Stimulated activated naive B cell treated with anti-CD40 and anti-IgM and Interleukin-4, amounts not matched to agents 10 μg/mL and 1 μg/mL and 100 μg/mL, for 72 hours (primary cell): ENCODE results near the gene LRRC70.

Experiments
- ATAC-seq, 2 donors: fragments of 150-1000 bp; cut with Tn5 transposase; replicated peaks; 2 replicates each; pipeline ENCODE4 v1.10.0; 2021; ENCODE audit warnings: moderate library complexity in 1 of 2
- DNase-seq: peaks from one replicate; pipeline ENCODE4 v3.0.0; 2021
- H3K27ac Mint-ChIP-seq: one replicate; pipeline ENCODE4 v1.8.0; 2022; ENCODE audit warnings: mild to moderate bottlenecking, mixed read lengths
- H3K27me3 Mint-ChIP-seq, 2 donors: one replicate each; pipeline ENCODE4 v1.8.0; 2022; ENCODE audit warnings: mixed read lengths in 2 of 2
- H3K36me3 Mint-ChIP-seq, 2 donors: one replicate each; pipeline ENCODE4 v1.8.0; 2022; ENCODE audit warnings: mixed read lengths in 2 of 2, mild to moderate bottlenecking in 1 of 2
- H3K4me1 Mint-ChIP-seq, 2 donors: one replicate each; pipeline ENCODE4 v1.8.0; 2022; ENCODE audit warnings: mixed read lengths in 2 of 2, mild to moderate bottlenecking in 1 of 2
- H3K4me3 Mint-ChIP-seq, 2 donors: one replicate each; pipeline ENCODE4 v1.8.0; 2022; ENCODE audit warnings: mild to moderate bottlenecking in 2 of 2, mixed read lengths in 2 of 2, moderate library complexity in 1 of 2
- H3K9me3 Mint-ChIP-seq, 2 donors: one replicate each; pipeline ENCODE4 v1.8.0; 2022; ENCODE audit warnings: mixed read lengths in 2 of 2, mild to moderate bottlenecking in 1 of 2

The LRRC70 gene

GRCh38 chr5:62585306-62585705 lies 6.7 kb downstream of the LRRC70 start:
- no peaks in the 10 kb centered on the region for H3K27me3 Mint-ChIP-seq
- no peak for ATAC-seq
- H3K36me3 Mint-ChIP-seq: peaks cover 32 to 48% of the 10 kb centered on the region in 2 donors
- peaks cover 0 to 5% of the 10 kb centered on the region in 2 donors for H3K9me3 Mint-ChIP-seq
- peaks cover 7 to 22% of the 10 kb centered on the region in 2 donors for H3K4me1 Mint-ChIP-seq
- H3K4me3 Mint-ChIP-seq: no peak overlapping the region
- DNase-seq: no peak
- H3K27ac Mint-ChIP-seq: no peak overlapping the region

DNA sequence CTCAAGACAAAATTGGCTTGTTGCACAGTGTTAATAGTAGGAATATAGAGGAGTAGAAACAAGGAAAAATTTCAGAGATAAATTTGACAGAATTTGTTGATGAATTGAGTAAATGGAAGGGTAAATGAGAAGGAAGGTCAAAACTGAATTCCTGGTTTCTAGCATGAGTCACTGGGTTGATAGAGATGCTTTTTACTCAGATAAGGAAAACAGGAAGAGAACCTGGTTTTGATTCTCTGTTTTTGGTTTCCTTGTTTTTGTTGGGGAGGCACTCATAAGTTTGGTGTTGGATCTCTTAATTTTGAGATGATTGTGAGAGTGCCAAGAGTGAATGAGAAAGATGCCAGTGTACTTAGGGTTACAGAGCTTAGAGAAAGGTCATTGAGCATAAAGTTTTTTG lies 7.1 kb downstream of the LRRC70 start:
- Mint-ChIP-seq H3K9me3 (peaks cover 0 to 5% of the 10 kb centered on the region in 2 donors), H3K4me3 (no peak overlapping the region), H3K4me1 (peaks cover 7 to 21% of the 10 kb centered on the region in 2 donors), H3K27me3 (no peaks in the 10 kb centered on the region), H3K27ac (peak overlapping the region; percentile 15), H3K36me3 (peaks cover 32 to 45% of the 10 kb centered on the region in 2 donors)
- no peak for ATAC-seq
- DNase-seq: no peak

DNA sequence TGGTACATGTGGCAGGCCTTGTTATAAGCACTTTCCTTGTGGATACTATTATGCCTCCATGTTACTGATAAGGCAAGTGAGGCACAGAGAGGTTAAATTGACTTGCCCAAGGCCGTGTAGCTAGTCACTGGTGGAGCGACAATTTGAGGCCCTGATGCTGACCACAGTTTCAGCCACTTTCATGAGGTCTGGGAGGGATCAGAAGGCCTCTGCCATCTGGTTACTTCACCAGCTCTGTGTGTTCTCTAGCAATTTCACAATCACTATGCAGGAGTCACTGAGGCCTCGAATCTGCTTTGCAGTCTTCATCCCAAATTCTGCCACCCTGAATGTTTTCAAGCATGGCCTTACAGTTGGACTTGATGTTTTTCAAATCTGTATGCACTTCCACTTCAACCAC lies 9.1 kb downstream of the LRRC70 start:
- H3K4me1 Mint-ChIP-seq: peaks cover 7 to 16% of the 10 kb centered on the region in 2 donors
- ATAC-seq (no peak), DNase-seq (no peak)
- H3K4me3 Mint-ChIP-seq: no peak overlapping the region
- peaks cover 0 to 6% of the 10 kb centered on the region in 2 donors for H3K9me3 Mint-ChIP-seq
- peaks cover 35 to 53% of the 10 kb centered on the region in 2 donors for H3K36me3 Mint-ChIP-seq
- no peaks in the 10 kb centered on the region for H3K27me3 Mint-ChIP-seq
- H3K27ac Mint-ChIP-seq: no peak overlapping the region

DNA sequence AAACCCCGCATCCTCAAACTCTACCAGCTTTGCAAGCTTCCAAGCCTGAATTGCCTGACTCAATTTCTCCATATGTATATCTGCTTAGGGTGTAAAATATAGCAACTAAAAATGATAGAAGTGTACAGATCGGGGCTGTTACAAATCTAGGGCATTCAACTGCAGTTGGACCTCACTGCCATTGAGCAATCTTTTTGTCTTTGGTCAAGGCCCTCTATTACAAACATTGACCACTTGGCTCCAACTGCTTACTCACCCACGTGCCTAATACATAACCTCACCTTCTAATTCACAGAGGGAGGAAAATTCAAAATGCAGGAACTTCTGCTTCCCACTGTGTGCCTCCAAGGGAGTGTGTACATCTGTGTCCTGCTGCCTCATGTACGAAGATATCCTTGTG lies 10.0 kb downstream of the LRRC70 start:
- no peak for ATAC-seq
- H3K36me3 Mint-ChIP-seq: peaks cover 42 to 62% of the 10 kb centered on the region in 2 donors
- H3K4me1 Mint-ChIP-seq: peaks cover 9 to 23% of the 10 kb centered on the region in 2 donors
- no peak overlapping the region for H3K4me3 Mint-ChIP-seq
- no peak overlapping the region for H3K27ac Mint-ChIP-seq
- no peak for DNase-seq
- peaks cover 5 to 10% of the 10 kb centered on the region in 2 donors for H3K9me3 Mint-ChIP-seq
- H3K27me3 Mint-ChIP-seq: no peaks in the 10 kb centered on the region

DNA sequence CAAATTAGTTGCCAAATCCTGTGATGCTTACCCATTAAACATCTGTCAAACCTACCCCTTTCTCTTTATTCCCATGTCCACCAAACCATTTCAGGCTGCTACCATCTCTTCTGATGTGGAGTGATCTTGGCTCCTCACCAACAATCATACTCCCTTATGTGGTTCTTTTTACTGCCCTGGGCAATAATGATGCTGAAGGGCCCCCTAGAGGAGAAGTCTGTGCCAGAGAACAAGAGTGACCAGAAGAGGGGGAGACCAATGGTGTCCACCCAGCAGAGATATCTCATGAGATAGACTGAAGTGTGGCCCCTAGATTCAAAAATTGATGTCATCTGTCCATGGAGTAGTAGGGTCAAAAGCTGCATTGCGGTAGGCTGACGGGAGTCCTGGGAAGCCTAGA lies 10.9 kb downstream of the LRRC70 start:
- DNase-seq (no peak), ATAC-seq (no peak)
- Mint-ChIP-seq H3K4me1 (peaks cover 10 to 26% of the 10 kb centered on the region in 2 donors), H3K4me3 (no peak overlapping the region), H3K27me3 (no peaks in the 10 kb centered on the region), H3K27ac (no peak overlapping the region), H3K9me3 (peaks cover 5 to 10% of the 10 kb centered on the region in 2 donors), H3K36me3 (peaks cover 44 to 63% of the 10 kb centered on the region in 2 donors)

DNA sequence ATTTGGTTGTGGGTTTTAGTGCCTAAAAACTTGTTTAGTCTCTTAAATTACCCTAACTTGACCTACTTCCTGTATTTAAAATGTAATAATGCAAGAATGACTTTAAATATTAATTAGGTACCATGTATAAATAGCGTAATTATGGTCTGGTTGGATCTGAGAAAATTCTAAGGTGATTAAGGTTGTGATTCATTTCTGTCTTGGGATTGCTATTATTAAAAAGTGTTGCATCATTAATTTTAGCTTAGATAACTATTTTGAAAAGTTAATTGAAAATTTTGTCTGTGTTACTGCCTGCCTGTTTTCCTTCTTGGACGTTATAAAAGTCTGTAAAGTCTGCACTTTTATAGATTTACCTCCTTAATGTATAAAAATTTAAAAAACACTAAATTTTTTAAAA lies 11.8 kb downstream of the LRRC70 start:
- H3K4me1 Mint-ChIP-seq: peaks cover 13 to 27% of the 10 kb centered on the region in 2 donors
- H3K27me3 Mint-ChIP-seq: no peaks in the 10 kb centered on the region
- ATAC-seq: no peak
- H3K4me3 Mint-ChIP-seq: no peak overlapping the region
- H3K36me3 Mint-ChIP-seq: peaks cover 51 to 70% of the 10 kb centered on the region in 2 donors
- H3K27ac Mint-ChIP-seq: no peak overlapping the region
- no peak for DNase-seq
- peaks cover 5 to 10% of the 10 kb centered on the region in 2 donors for H3K9me3 Mint-ChIP-seq

DNA sequence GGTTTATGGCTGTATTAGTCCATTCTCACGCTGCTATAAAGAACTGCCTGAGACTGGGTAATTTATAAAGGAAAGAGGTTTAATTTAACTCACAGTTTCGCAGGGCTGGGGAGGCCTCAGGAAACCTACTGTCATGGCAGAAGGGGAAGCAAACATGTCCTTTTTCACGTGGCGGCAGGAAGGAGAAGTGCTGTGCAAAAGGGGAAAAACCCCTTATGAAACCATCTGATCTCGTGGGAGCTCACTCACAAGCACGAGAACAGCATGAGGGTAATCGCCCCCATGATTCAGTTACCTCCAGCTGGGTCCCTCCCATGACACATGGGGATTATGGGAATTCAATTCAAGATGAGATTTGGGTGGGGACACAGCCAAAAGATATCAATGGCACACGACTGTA lies 13.9 kb downstream of the LRRC70 start:
- H3K27ac Mint-ChIP-seq: peak overlapping the region; percentile 52
- H3K4me3 Mint-ChIP-seq: no peak overlapping the region
- H3K27me3 Mint-ChIP-seq: no peaks in the 10 kb centered on the region
- H3K9me3 Mint-ChIP-seq: peaks cover 5 to 10% of the 10 kb centered on the region in 2 donors
- DNase-seq (peak; percentile 25), ATAC-seq (peak; percentile 50 to 70)
- H3K36me3 Mint-ChIP-seq: peaks cover 50 to 71% of the 10 kb centered on the region in 2 donors
- H3K4me1 Mint-ChIP-seq: peaks cover 8 to 22% of the 10 kb centered on the region in 2 donors

DNA sequence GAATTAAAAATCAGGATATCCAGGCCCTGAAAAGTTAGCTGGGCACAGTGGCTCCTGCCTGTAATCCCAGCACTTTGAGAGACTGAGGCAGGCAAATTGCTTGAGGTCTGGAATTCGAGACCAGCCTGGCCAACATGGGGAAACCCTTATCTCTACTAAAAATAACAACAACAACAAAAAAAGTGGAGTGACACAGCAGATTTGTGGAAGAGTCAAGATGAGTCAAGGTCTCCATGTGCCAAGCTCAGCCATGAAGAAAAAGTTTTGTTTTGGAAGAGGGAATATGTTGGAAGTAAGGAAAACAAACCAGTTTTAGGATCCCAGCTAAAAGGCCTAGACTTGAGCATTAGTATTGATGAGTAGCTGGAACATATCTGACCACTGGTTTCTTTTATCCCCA lies 14.7 kb downstream of the LRRC70 start:
- peak overlapping the region in 1 of 2 donors; percentile 44 for H3K4me3 Mint-ChIP-seq
- peak overlapping the region; percentile 34 for H3K27ac Mint-ChIP-seq
- DNase-seq: no peak
- peaks cover 8 to 22% of the 10 kb centered on the region in 2 donors for H3K4me1 Mint-ChIP-seq
- no peaks in the 10 kb centered on the region for H3K27me3 Mint-ChIP-seq
- no peak for ATAC-seq
- H3K9me3 Mint-ChIP-seq: peaks cover 5 to 10% of the 10 kb centered on the region in 2 donors
- H3K36me3 Mint-ChIP-seq: peaks cover 46 to 66% of the 10 kb centered on the region in 2 donors

DNA sequence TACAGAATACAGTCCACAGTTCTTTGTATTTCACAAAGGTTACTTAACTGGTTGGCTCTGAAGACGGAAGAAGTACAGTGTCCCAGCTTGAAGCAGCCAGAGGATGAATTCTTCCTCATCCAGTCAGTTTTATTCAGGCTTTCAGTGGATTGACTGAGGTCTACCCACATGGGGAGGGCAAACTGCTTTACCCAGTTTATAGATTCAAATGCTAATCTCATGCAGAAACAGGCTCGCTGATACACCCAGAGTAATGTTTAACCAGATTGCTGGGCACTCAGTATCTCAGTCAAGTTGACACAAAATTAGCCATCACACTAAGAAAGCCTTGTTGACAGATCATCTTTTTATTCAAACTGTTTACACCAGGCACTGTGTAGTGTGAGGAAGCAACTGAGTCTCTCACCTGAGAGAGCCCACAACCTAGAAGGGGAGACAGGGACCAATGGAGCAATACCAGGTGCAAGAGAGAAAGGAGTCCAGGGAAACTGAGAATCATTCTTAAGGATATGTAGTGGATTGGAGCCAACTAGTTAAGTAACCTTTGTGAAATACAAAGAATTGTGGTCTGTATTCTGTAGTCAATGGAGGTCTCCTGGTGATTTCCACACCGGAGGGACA lies 15.9 kb downstream of the LRRC70 start:
- no peak for DNase-seq
- H3K4me3 Mint-ChIP-seq: no peak overlapping the region
- peaks cover 5 to 6% of the 10 kb centered on the region in 2 donors for H3K9me3 Mint-ChIP-seq
- H3K27ac Mint-ChIP-seq: no peak overlapping the region
- peaks cover 34 to 54% of the 10 kb centered on the region in 2 donors for H3K36me3 Mint-ChIP-seq
- H3K27me3 Mint-ChIP-seq: no peaks in the 10 kb centered on the region
- peaks cover 8 to 22% of the 10 kb centered on the region in 2 donors for H3K4me1 Mint-ChIP-seq
- ATAC-seq: no peak

DNA sequence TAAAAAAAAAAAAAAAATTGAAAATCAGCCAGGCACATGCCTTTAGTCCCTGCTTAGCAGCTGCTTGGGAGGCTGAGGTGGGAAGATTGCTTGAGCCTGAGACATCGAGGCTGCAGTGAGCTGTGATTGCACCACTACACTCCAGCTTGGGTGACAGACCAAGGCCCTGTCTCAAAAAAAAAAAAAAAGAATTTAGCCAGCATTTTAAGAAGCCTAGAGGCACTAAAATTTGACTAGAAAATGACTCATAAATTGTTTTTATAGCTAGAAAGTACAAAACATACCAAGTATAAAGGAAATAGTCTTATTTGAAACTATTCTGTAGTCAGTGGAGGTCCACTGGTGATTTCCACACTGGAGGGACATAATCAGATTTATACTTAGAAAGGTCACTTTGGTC lies 17.5 kb downstream of the LRRC70 start:
- peaks cover 32 to 45% of the 10 kb centered on the region in 2 donors for H3K36me3 Mint-ChIP-seq
- H3K4me1 Mint-ChIP-seq: peaks cover 8 to 22% of the 10 kb centered on the region in 2 donors
- ATAC-seq (no peak), DNase-seq (no peak)
- H3K27ac Mint-ChIP-seq: no peak overlapping the region
- H3K4me3 Mint-ChIP-seq: no peak overlapping the region
- peaks cover 5% of the 10 kb centered on the region in 2 donors for H3K9me3 Mint-ChIP-seq
- no peaks in the 10 kb centered on the region for H3K27me3 Mint-ChIP-seq

DNA sequence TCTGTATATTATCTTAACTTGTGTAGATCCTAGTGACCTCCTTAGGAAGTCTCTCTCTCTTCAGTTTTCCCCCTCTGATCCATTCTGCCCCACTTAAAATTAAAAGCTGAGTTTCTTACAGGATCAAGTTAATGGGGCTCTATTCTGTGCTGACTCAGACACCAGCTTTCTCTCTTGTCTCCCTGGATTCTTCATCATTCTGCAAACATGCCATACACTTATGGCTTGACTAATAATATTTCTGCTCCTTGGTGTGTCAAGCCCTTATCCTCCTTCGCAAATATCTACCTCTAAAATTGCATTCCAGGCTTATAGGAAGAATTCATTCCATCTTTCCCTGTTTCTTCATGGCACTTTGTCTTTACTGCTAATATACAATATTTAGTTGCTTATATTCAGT lies 18.1 kb downstream of the LRRC70 start:
- no peak for DNase-seq
- Mint-ChIP-seq H3K36me3 (peaks cover 29 to 41% of the 10 kb centered on the region in 2 donors), H3K27me3 (no peaks in the 10 kb centered on the region), H3K4me1 (peaks cover 8 to 22% of the 10 kb centered on the region in 2 donors), H3K4me3 (no peak overlapping the region), H3K27ac (no peak overlapping the region), H3K9me3 (peaks cover 5% of the 10 kb centered on the region in 2 donors)
- ATAC-seq: no peak

GRCh38 chr5:62597314-62597713 lies 18.7 kb downstream of the LRRC70 start:
- H3K27ac Mint-ChIP-seq: no peak overlapping the region
- no peak for DNase-seq
- no peak for ATAC-seq
- H3K9me3 Mint-ChIP-seq: peaks cover 5% of the 10 kb centered on the region in 2 donors
- H3K27me3 Mint-ChIP-seq: no peaks in the 10 kb centered on the region
- no peak overlapping the region for H3K4me3 Mint-ChIP-seq
- H3K36me3 Mint-ChIP-seq: peaks cover 23 to 35% of the 10 kb centered on the region in 2 donors
- peaks cover 8 to 22% of the 10 kb centered on the region in 2 donors for H3K4me1 Mint-ChIP-seq

DNA sequence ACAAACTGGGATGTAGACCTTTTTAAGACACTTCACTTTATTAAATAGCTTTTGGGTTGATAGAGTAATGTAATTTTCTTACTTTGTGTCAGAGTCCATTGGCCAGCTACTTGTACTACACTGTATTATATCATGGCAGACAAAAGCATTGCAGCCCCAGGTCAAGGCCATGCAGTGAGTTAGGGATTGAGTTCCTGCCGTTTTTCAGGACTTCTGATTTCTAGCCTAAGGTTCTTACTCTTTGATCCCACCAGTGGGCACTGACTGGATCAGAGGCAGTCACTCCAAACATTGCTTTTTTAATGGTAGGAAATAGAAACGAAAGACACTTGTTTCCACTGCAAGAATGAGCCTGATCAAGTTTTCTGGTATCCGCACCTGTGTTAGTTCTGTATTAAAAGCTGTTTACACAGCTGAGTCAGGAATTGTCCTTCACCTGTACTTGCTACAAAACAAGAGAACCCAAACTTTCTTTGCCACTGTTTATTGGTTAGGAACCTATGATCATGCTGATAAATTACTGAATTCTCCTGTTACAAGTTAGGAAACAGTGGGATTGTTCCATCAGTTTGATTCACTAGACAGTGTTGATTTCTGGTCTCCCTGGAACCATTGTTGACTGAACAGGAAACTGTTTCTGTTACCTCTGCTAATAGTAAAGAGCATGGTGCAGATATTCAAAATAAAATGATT lies 22.1 kb downstream of the LRRC70 start:
- no peak overlapping the region for H3K4me3 Mint-ChIP-seq

DNA sequence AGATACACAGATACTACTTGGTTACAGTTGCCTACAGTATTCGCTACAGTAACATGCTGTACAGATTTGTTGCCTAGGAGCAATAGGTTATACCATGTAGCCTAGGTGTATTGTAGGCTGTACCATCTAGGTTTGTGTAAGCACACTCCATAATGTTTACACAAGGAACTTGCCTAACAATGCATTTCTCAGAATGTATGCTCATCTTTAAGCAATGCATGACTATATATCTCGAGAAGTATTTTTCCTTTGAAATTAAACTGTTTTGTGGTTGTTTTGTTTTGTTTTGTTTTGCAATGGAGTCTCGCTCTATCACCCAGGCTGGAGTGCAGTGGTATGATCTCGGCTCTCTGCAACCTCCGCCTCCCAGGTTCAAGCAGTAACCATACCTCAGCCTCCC lies 25.3 kb downstream of the LRRC70 start:
- no peaks in the 10 kb centered on the region for H3K27me3 Mint-ChIP-seq
- H3K36me3 Mint-ChIP-seq: peaks cover 16 to 30% of the 10 kb centered on the region in 2 donors
- no peaks in the 10 kb centered on the region for H3K4me1 Mint-ChIP-seq

More for the DNA sequence above, 22.1 kb downstream of the LRRC70 start:
- no peaks in the 10 kb centered on the region for H3K27me3 Mint-ChIP-seq
- no peaks in the 10 kb centered on the region for H3K4me1 Mint-ChIP-seq
- no peaks in the 10 kb centered on the region for H3K9me3 Mint-ChIP-seq
- ATAC-seq: no peak
- peaks cover 6 to 19% of the 10 kb centered on the region in 2 donors for H3K36me3 Mint-ChIP-seq
- DNase-seq: no peak
- no peak overlapping the region for H3K27ac Mint-ChIP-seq

GRCh38 chr5:62605638-62606037 lies 27.0 kb downstream of the LRRC70 start:
- Mint-ChIP-seq H3K9me3 (no peaks in the 10 kb centered on the region), H3K36me3 (peaks cover 23 to 40% of the 10 kb centered on the region in 2 donors), H3K27ac (no peak overlapping the region), H3K4me3 (no peak overlapping the region), H3K27me3 (no peaks in the 10 kb centered on the region), H3K4me1 (no peaks in the 10 kb centered on the region)
- DNase-seq (no peak), ATAC-seq (no peak)

More for the DNA sequence above, 25.3 kb downstream of the LRRC70 start:
- Mint-ChIP-seq H3K4me3 (no peak overlapping the region), H3K27ac (no peak overlapping the region), H3K9me3 (no peaks in the 10 kb centered on the region)
- ATAC-seq (no peak), DNase-seq (no peak)
